ENCODE results near the gene FAM170B.

FAM170B gene

DNA sequence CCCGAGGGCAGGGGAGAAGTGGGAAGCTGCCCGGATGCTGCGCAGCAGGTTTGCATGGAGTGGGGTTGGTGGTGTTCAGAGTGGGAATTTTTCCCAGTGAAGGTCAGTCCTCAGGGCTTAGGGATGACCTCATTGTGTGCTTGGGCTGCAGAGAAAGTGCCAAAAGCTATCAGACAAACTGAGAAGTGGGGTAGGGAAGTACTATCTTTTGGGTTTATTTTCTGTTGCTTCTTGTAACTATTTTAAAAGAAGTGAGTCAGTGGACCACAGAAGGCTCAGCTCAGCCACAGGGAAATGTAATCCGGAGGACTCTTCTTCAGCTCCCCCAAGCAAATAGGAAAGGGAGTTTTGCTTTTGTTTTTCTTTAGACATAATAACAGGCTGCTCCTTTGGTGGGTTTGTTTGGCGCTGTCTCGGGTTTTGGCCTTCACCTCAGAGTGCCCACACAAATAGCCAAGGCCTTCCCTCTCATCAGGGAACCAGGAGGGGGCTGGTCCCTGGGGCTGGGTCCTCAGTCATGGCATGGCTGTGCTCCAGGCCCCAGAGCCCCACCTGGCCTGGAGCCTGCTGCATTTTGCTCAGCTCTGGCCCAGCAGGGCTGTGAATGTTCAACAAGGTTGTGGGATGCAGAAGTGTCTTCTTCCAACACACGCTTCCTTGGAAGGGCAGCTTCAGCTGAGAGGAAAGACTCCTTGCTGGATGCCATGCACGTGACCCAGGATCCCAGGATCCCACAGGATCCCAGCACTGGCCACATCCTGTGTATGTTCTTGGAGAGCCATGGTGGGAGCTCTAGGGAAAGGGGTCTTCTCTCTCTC, 5.4 kb upstream of the FAM170B start:
- TF ChIP-seq, protein P1, sequence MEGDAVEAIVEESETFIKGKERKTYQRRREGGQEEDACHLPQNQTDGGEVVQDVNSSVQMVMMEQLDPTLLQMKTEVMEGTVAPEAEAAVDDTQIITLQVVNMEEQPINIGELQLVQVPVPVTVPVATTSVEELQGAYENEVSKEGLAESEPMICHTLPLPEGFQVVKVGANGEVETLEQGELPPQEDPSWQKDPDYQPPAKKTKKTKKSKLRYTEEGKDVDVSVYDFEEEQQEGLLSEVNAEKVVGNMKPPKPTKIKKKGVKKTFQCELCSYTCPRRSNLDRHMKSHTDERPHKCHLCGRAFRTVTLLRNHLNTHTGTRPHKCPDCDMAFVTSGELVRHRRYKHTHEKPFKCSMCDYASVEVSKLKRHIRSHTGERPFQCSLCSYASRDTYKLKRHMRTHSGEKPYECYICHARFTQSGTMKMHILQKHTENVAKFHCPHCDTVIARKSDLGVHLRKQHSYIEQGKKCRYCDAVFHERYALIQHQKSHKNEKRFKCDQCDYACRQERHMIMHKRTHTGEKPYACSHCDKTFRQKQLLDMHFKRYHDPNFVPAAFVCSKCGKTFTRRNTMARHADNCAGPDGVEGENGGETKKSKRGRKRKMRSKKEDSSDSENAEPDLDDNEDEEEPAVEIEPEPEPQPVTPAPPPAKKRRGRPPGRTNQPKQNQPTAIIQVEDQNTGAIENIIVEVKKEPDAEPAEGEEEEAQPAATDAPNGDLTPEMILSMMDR (IDR thresholded peaks at IDR 0.05; ENCODE audit: low read depth, low read length), result no peak
- TF ChIP-seq EZH2phosphoT487 (IDR thresholded peaks at IDR 0.05; ENCODE audit: low read depth), result no peak
- H3K79me2 ChIP-seq (ENCODE audit: low read length), result no peaks in the 10 kb centered on the region
- no peak overlapping the region for H3K27ac ChIP-seq (ENCODE audit: low read length)
- no peak overlapping the region for H3K4me2 ChIP-seq (ENCODE audit: low read length)
- H3K4me3 ChIP-seq (ENCODE audit: low read length), result no peak overlapping the region
- H2AFZ ChIP-seq (ENCODE audit: low read depth, low read length), result no peak overlapping the region
- no peaks in the 10 kb centered on the region for H3K36me3 ChIP-seq (replicated peaks; ENCODE audit: low read depth, low read length)
- no peak overlapping the region for H3K9ac ChIP-seq (ENCODE audit: low read length)
- H3K9me3 ChIP-seq (ENCODE audit: insufficient read depth, low read length), result no peaks in the 10 kb centered on the region
- H3K27me3 ChIP-seq (ENCODE audit: low read depth, low read length), result no peaks in the 10 kb centered on the region
- H3K4me1 ChIP-seq (ENCODE audit: low read length), result peaks cover 5% of the 10 kb centered on the region
- H4K20me1 ChIP-seq (ENCODE audit: insufficient read depth, low read length), result no peaks in the 10 kb centered on the region

DNA sequence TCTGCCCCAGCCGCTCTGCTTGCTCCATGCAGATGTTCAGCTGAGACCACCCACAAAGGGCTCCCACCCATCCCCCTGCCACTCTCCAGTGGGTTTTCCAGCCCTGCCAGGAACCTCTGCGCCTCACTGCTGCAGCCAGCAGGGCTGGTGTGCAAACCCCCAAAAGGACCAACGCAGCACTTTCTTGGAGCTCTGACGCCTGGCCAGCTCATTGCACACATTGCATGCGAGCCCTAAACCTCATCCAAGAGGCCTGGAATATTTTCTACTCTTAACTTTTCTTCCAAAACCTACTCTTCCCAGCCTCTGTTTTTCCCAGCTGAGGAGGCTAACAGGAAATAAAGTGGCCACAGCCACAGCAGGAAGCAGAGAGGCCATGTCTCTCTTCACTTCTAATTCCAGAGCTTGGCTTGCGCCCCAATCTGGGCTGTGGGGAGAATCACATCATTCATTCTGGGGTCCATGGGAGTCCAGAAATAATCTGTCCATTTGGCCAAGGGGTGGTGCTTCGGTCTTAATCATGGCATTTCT, 4.6 kb upstream of the FAM170B start:
- Histone ChIP-seq H3K4me2 (ENCODE audit: low read length) (no peak overlapping the region), H3K27ac (ENCODE audit: low read length) (no peak overlapping the region), H3K4me1 (ENCODE audit: low read length) (peaks cover 8% of the 10 kb centered on the region), H3K4me3 (ENCODE audit: low read length) (no peak overlapping the region), H3K36me3 (replicated peaks; ENCODE audit: low read depth, low read length) (no peaks in the 10 kb centered on the region), H3K9me3 (ENCODE audit: insufficient read depth, low read length) (no peaks in the 10 kb centered on the region), H3K9ac (ENCODE audit: low read length) (no peak overlapping the region), H3K27me3 (ENCODE audit: low read depth, low read length) (no peaks in the 10 kb centered on the region), H2AFZ (ENCODE audit: low read depth, low read length) (no peak overlapping the region), H3K79me2 (ENCODE audit: low read length) (no peaks in the 10 kb centered on the region), H4K20me1 (ENCODE audit: insufficient read depth, low read length) (no peaks in the 10 kb centered on the region)
- no peak for TF ChIP-seq EZH2phosphoT487 (IDR thresholded peaks at IDR 0.05; ENCODE audit: low read depth)
- TF ChIP-seq, protein P1 (IDR thresholded peaks at IDR 0.05; ENCODE audit: low read depth, low read length), result no peak

DNA sequence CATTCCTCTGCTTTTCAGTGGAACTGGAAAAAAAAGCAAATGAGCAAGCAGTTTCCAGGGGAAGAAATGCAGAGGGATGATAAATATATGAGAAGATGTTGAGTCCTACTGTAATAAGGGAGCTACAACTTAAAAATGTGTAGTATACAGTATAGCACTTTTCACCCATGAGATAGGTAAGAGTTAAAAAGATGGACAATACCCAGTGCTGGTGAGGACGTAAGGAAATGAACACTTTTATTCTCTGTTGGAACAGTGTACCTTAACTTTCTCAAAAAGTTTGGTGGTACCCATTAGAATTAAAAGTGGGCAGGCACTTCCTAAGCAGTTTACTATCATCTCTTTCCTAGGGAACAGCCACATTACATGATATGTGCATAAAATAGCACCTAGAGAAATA, 2.7 kb upstream of the FAM170B start:
- Histone ChIP-seq H3K27ac (ENCODE audit: low read length) (no peak overlapping the region), H3K4me1 (ENCODE audit: low read length) (peaks cover 8% of the 10 kb centered on the region), H2AFZ (ENCODE audit: low read depth, low read length) (no peak overlapping the region), H4K20me1 (ENCODE audit: insufficient read depth, low read length) (no peaks in the 10 kb centered on the region), H3K4me3 (ENCODE audit: low read length) (no peak overlapping the region), H3K9ac (ENCODE audit: low read length) (no peak overlapping the region), H3K79me2 (ENCODE audit: low read length) (no peaks in the 10 kb centered on the region), H3K9me3 (ENCODE audit: insufficient read depth, low read length) (no peaks in the 10 kb centered on the region), H3K36me3 (replicated peaks; ENCODE audit: low read depth, low read length) (no peaks in the 10 kb centered on the region), H3K27me3 (ENCODE audit: low read depth, low read length) (no peaks in the 10 kb centered on the region), H3K4me2 (ENCODE audit: low read length) (no peak overlapping the region)
- TF ChIP-seq, protein P1 (IDR thresholded peaks at IDR 0.05; ENCODE audit: low read depth, low read length), result no peak
- no peak for TF ChIP-seq EZH2phosphoT487 (IDR thresholded peaks at IDR 0.05; ENCODE audit: low read depth)

DNA sequence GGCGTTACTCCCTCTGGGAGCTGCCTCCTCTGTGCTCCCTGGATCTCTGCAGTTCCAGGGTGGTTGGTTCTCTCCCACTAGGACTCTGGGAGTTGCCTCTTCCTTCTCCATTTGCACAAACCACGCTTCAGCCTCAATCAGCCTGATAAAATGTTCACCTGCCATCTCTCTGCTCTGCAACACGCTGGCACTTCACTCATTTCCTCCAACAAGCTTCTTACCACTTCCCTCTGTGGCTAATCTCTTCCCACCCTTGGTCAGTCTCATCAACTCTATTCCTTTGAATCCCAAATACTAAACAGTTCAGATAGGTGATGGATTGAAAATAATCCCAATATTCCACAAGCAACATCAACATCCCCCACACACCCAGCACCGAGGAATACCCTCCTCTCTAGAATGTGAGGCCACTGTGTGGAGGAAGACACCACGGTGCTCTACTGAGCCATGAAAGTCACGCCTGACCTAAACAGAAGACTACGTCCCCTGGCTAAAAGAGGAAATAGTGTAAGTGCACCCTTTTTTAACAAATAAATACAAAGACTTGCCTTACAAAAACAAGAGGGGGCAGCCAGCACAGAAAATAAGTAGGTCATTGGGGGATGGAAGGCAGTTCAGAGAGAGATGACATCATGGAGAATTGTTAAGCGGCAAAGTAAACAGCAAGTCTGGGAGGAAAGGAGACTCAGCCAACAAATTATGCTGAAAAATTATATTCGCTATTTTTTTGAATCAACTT, 1.9 kb upstream of the FAM170B start:
- no peak overlapping the region for H3K27ac ChIP-seq (ENCODE audit: low read length)

More for the DNA sequence above, 1.9 kb upstream of the FAM170B start:
- H2AFZ ChIP-seq (ENCODE audit: low read depth, low read length), result no peak overlapping the region
- H3K79me2 ChIP-seq (ENCODE audit: low read length), result no peaks in the 10 kb centered on the region
- H3K9me3 ChIP-seq (ENCODE audit: insufficient read depth, low read length), result no peaks in the 10 kb centered on the region
- no peaks in the 10 kb centered on the region for H3K27me3 ChIP-seq (ENCODE audit: low read depth, low read length)
- TF ChIP-seq EZH2phosphoT487 (IDR thresholded peaks at IDR 0.05; ENCODE audit: low read depth), result no peak
- TF ChIP-seq, protein P1 (IDR thresholded peaks at IDR 0.05; ENCODE audit: low read depth, low read length), result no peak
- H4K20me1 ChIP-seq (ENCODE audit: insufficient read depth, low read length), result no peaks in the 10 kb centered on the region
- no peak overlapping the region for H3K4me3 ChIP-seq (ENCODE audit: low read length)
- no peaks in the 10 kb centered on the region for H3K36me3 ChIP-seq (replicated peaks; ENCODE audit: low read depth, low read length)
- no peak overlapping the region for H3K4me2 ChIP-seq (ENCODE audit: low read length)
- H3K4me1 ChIP-seq (ENCODE audit: low read length), result peaks cover 8% of the 10 kb centered on the region
- no peak overlapping the region for H3K9ac ChIP-seq (ENCODE audit: low read length)
